ENCODE data around the gene BRIP1. TPM values are rescaled to one million over a fixed set of nuclear protein-coding genes. Genes with fewer than 3 reads are reported as not detected.

Gene BRIP1
- total RNA-seq, 1 experiment from 2014 or later, result 4.7 TPM

- Mint-ChIP-seq H3K27me3 (ENCODE audit: insufficient read depth, unreplicated experiment) (no peaks in the 10 kb centered on the region), H3K4me1 (ENCODE audit: insufficient read depth, unreplicated experiment) (no peaks in the 10 kb centered on the region), H3K36me3 (ENCODE audit: insufficient read depth, unreplicated experiment) (peaks cover 8% of the 10 kb centered on the region), H3K4me3 (ENCODE audit: unreplicated experiment) (no peak overlapping the region), H3K27ac (ENCODE audit: low read depth, unreplicated experiment) (no peak overlapping the region), H3K9me3 (ENCODE audit: unreplicated experiment) (no peaks in the 10 kb centered on the region)
- no peak for TF ChIP-seq CTCF (IDR thresholded peaks at IDR 0.05; ENCODE audit: unreplicated experiment)
- no peak for DNase-seq (ENCODE audit: unreplicated experiment)
- intact Hi-C loops (cut with micrococcal nuclease), result no loop called here
- ChIA-PET POLR2A (interaction anchor here (1.0 kb wide), 1 partner anchor 32 kb away, joined by 3 read pairs; no protein-coding TSS in a partner anchor), CTCF (interaction anchor here (0.6 kb wide), 2 partner anchors 20 to 110 kb away, joined by 3 to 4 read pairs; no protein-coding TSS in a partner anchor)
- no TSS peak for BruUV-seq (replicated peaks)
Measured at GRCh38 chr17:61726977-61727376, 136.4 kb downstream of the BRIP1 start.

GRCh38 chr17:61724777-61725176 lies 138.6 kb downstream of the BRIP1 start:
- intact Hi-C loops (cut with micrococcal nuclease), result no loop called here
- H3K4me1 Mint-ChIP-seq (ENCODE audit: insufficient read depth, unreplicated experiment), result no peaks in the 10 kb centered on the region
- TF ChIP-seq CTCF (IDR thresholded peaks at IDR 0.05; ENCODE audit: unreplicated experiment), result no peak
- H3K27me3 Mint-ChIP-seq (ENCODE audit: insufficient read depth, unreplicated experiment), result no peaks in the 10 kb centered on the region
- H3K9me3 Mint-ChIP-seq (ENCODE audit: unreplicated experiment), result no peaks in the 10 kb centered on the region
- no TSS peak for BruUV-seq (replicated peaks)
- H3K27ac Mint-ChIP-seq (ENCODE audit: low read depth, unreplicated experiment), result no peak overlapping the region
- no peak for DNase-seq (ENCODE audit: unreplicated experiment)
- no peak overlapping the region for H3K4me3 Mint-ChIP-seq (ENCODE audit: unreplicated experiment)
- no peaks in the 10 kb centered on the region for H3K36me3 Mint-ChIP-seq (ENCODE audit: insufficient read depth, unreplicated experiment)
- POLR2A ChIA-PET, result no interaction called here
- CTCF ChIA-PET, result no interaction called here

GRCh38 chr17:61723914-61724313 lies 139.4 kb downstream of the BRIP1 start:
- CTCF ChIA-PET, result no interaction called here
- H3K4me3 Mint-ChIP-seq (ENCODE audit: unreplicated experiment), result no peak overlapping the region
- H3K27ac Mint-ChIP-seq (ENCODE audit: low read depth, unreplicated experiment), result no peak overlapping the region
- intact Hi-C loops (cut with micrococcal nuclease), result no loop called here
- no peaks in the 10 kb centered on the region for H3K9me3 Mint-ChIP-seq (ENCODE audit: unreplicated experiment)
- H3K4me1 Mint-ChIP-seq (ENCODE audit: insufficient read depth, unreplicated experiment), result no peaks in the 10 kb centered on the region
- H3K27me3 Mint-ChIP-seq (ENCODE audit: insufficient read depth, unreplicated experiment), result no peaks in the 10 kb centered on the region
- BruUV-seq (replicated peaks), result no TSS peak
- no peaks in the 10 kb centered on the region for H3K36me3 Mint-ChIP-seq (ENCODE audit: insufficient read depth, unreplicated experiment)
- no peak for DNase-seq (ENCODE audit: unreplicated experiment)
- POLR2A ChIA-PET, result no interaction called here
- TF ChIP-seq CTCF (IDR thresholded peaks at IDR 0.05; ENCODE audit: unreplicated experiment), result no peak

- no peaks in the 10 kb centered on the region for H3K9me3 Mint-ChIP-seq (ENCODE audit: unreplicated experiment)
- CTCF ChIA-PET, result no interaction called here
- intact Hi-C loops (cut with micrococcal nuclease), result no loop called here
- BruUV-seq (replicated peaks), result no TSS peak
- no peaks in the 10 kb centered on the region for H3K36me3 Mint-ChIP-seq (ENCODE audit: insufficient read depth, unreplicated experiment)
- H3K27me3 Mint-ChIP-seq (ENCODE audit: insufficient read depth, unreplicated experiment), result no peaks in the 10 kb centered on the region
- no peak overlapping the region for H3K4me3 Mint-ChIP-seq (ENCODE audit: unreplicated experiment)
- H3K4me1 Mint-ChIP-seq (ENCODE audit: insufficient read depth, unreplicated experiment), result no peaks in the 10 kb centered on the region
- no peak overlapping the region for H3K27ac Mint-ChIP-seq (ENCODE audit: low read depth, unreplicated experiment)
- no peak for DNase-seq (ENCODE audit: unreplicated experiment)
- POLR2A ChIA-PET, result no interaction called here
- no peak for TF ChIP-seq CTCF (IDR thresholded peaks at IDR 0.05; ENCODE audit: unreplicated experiment)
Measured at GRCh38 chr17:61723183-61723582, 140.1 kb downstream of the BRIP1 start.
